GM12878 (cell line): ENCODE results near the gene RAET1E. TPM values are rescaled to one million over a fixed set of nuclear protein-coding genes. Genes with fewer than 3 reads are reported as not detected.

Source experiments
- EP300 ChIP-seq, 2 experiments: fragments of 150-350 bp in 1 of 2; IDR thresholded peaks; 2 replicates each; pipeline ENCODE4 v1.6.1; 2011 to 2012; ENCODE audit warnings: low read depth in 2 of 2, low read length in 2 of 2, borderline replicate concordance in 1 of 2, improper control_type of control experiment in 1 of 2, inconsistent platforms in 1 of 2; ENCODE audit not compliant: control insufficient read depth in 1 of 2
- HDAC6 ChIP-seq: fragments of 200-600 bp; sonication (generic); IDR thresholded peaks from one replicate; pipeline ENCODE4 v1.8.0; 2017; ENCODE audit warnings: antibody characterized with exemption; ENCODE audit not compliant: unreplicated experiment
- PKNOX1 ChIP-seq: fragments of 450-650 bp; IDR thresholded peaks from 2 replicates; pipeline ENCODE4 v1.6.1; 2016; ENCODE audit warnings: mild to moderate bottlenecking
- POLR2A ChIP-seq: IDR thresholded peaks from 2 replicates; pipeline ENCODE4 v1.6.1; 2011; ENCODE audit warnings: low read depth, mild to moderate bottlenecking, low read length
- POLR2AphosphoS5 ChIP-seq: IDR thresholded peaks from 2 replicates; pipeline ENCODE4 v1.6.1; 2011; ENCODE audit warnings: mild to moderate bottlenecking, low read length, inconsistent platforms
- RAD21 ChIP-seq: IDR thresholded peaks from 2 replicates; pipeline ENCODE4 v1.6.1; 2011; ENCODE audit warnings: mild to moderate bottlenecking, low read depth, low read length, moderate library complexity; ENCODE audit not compliant: insufficient read depth
- SMARCA5 ChIP-seq: fragments of 450-650 bp; IDR thresholded peaks from 2 replicates; pipeline ENCODE4 v1.6.1; 2017; ENCODE audit warnings: mild to moderate bottlenecking
- SRF ChIP-seq, 2 experiments: IDR thresholded peaks; 2 replicates each; pipeline ENCODE4 v1.6.1; 2011; ENCODE audit warnings: low read depth in 2 of 2, low read length in 2 of 2, mild to moderate bottlenecking in 1 of 2, moderate library complexity in 1 of 2
- polyA plus RNA-seq, 11 experiments: library from polyadenylated mRNA; depleted of rRNA in 4 of 11; unstranded in 6 of 11; stranded (reverse) in 5 of 11; fragments of >200 nt; fragmentation: Nextera tagmentation in 4 of 11; fragmentation: Illumina TruSeq in 1 of 11; extraction: Ambion mirVana in 4 of 11; extraction: Trizol in 1 of 11; gene quantifications; 1 replicate in 1 of 11; 2 replicates in 10 of 11; pipeline versions ENCODE4 v1.2.1 to v1.2.3, GENCODE V29; 2011 to 2016; ENCODE audit warnings: inconsistent platforms in 2 of 11, missing spikeins in 2 of 11, low read depth in 1 of 11
- total RNA-seq, 4 experiments: library from RNA; depleted of rRNA in 3 of 4; stranded (reverse); fragments of >200 nt in 3 of 4; fragmentation: Illumina TruSeq in 1 of 4; extraction: Trizol in 1 of 4; gene quantifications; 2 replicates each; pipeline versions ENCODE4 v1.2.1 to v1.2.3, GENCODE V29; 2013 to 2021
- TF ChIP-seq, protein P1 (sequence below): IDR thresholded peaks from 2 replicates; pipeline ENCODE4 v1.6.1; 2012; ENCODE audit warnings: low read depth, low read length, improper control_type of control experiment

RAET1E gene
- total and polyA plus RNA-seq, 10 of the 15 experiments (the other 5 are each of a cell fraction or from before 2014, with no cell fraction given): not detected

DNA sequence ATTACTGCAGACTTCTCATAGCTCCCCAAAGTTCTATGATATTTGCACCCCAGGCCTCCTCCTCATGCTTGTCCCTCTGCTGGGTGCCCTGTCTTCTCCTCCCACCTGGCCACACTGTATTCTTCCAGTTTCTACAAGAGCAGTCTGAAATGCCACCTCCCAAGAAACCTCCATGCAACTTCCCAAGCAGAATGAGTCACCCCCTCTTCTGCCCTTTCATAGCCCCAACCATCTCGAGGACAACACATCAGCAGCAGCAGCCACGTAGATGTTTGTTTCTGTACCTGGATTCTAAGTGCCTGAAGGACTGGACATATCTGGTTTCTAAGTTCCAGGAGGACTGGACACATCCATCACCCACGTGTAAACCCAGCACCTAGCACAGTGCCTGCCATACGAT lies 37.3 kb upstream of the RAET1E start (continued):
- TF ChIP-seq RAD21 (no peak), PKNOX1 (no peak), POLR2A (no peak), HDAC6 (no peak), SRF (IDR thresholded peaks at IDR 0.05; ENCODE audit: low read depth in 2 of 2, low read length in 2 of 2) (no peak), SMARCA5 (no peak), POLR2AphosphoS5 (no peak), EP300 (IDR thresholded peaks at IDR 0.05; ENCODE audit: borderline replicate concordance in 1 of 2, control insufficient read depth in 1 of 2, low read depth in 2 of 2, low read length in 2 of 2) (no peak)
- TF ChIP-seq, protein P1, sequence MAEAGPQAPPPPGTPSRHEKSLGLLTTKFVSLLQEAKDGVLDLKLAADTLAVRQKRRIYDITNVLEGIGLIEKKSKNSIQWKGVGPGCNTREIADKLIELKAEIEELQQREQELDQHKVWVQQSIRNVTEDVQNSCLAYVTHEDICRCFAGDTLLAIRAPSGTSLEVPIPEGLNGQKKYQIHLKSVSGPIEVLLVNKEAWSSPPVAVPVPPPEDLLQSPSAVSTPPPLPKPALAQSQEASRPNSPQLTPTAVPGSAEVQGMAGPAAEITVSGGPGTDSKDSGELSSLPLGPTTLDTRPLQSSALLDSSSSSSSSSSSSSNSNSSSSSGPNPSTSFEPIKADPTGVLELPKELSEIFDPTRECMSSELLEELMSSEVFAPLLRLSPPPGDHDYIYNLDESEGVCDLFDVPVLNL: no peak
